Erythroblast (primary cell): ENCODE data around the gene BTG2.

Source experiments
- GATA1 ChIP-seq: IDR thresholded peaks from 2 replicates; pipeline ENCODE4 v1.6.1; 2011; ENCODE audit warnings: low read depth, mild to moderate bottlenecking, control low read depth, low read length, moderate library complexity
- POLR2A ChIP-seq: IDR thresholded peaks from 2 replicates; pipeline ENCODE4 v1.6.1; 2011; ENCODE audit warnings: mild to moderate bottlenecking, low read length

DNA sequence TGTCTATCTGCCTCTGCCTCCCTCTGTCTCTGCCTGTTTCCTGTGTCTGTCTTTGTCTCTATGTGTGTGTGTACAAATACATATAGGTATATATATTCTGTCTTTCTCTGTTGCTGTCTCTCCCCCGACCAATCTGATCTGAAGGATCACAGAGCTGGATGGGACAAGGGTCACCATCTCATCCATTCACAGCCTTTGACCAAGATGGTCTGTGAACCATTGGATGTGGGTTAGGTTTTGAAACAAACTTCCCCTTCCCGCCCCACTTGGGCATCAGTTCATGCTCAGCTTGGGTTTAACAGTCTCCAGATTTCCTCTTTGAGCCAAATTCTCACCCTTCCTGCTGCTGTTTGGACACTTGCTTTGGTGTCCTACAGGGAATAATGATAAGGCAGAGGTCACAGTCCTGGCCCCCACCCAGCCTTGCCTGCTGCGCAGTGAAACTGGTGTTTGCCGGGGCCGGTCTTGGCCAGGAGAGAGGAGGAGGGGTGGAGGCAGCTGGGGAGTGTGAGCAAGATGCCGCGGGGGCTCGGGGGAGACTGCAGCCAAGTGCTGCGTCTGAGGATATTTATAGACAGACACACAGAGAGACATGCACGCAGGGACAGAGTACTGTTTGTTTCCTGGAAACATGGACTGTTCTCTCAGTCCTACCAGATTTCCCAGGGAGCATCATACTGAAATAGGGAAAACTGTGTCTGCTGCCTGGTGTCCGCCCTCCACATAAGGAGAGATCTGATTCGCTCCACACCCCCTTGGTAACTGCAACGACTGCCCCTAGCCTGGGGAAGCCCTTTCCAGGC lies 27.0 kb upstream of the BTG2 start:
- no peak for TF ChIP-seq POLR2A
- TF ChIP-seq GATA1: no peak
